NCI-H446 (cell line): ENCODE data around the gene PNCK.
"Not testable (repeated sequence)": the region's sequence is repeated elsewhere in the genome, so short reads cannot be mapped to it uniquely, and the experiment has no call there.

ENCODE experiments used
- DNase-seq, 2 experiments: peaks; one replicate each; lab custom pipeline; 2025; lab: John Stamatoyannopoulos, UW

Gene PNCK

DNA sequence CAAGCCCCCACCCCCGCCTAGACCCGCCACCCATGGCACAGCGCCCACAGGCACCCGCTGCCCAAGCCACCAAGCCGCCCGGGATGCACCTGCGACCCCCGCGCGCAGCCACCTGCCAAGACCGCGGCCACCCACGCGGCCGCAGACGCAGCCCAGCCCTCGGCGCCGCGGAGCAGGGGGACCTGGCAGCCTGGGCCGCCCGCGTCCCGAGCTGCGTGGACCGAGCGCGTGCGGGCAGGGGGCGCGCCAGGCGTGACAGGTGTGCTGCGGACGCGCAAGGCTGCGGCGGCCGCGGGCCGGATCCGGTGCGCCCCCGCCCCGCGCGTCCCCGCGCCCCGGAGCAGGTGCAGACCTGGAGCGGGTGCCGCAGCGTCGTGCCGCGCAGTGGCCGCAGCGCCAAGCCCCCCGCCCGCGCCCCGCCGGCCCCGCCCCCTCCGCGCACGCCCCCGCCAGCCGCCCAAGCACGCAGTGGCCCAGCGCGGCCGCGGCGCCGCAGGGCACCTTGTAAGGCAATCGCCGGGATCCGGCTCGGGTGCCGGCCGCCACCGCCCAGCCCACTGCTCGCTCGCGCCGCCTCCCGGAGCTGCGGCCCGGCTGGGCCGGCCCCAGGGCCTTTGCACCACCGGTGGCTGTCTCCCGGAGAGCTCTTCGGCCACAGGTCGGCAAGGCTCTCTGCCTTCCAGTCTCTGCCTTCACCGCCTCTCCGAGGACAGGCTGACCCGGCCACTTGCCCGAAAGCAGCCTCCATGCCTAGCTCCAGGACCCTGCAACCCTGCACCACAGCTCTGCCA, at the start of gene PNCK:
TSS of gene PNCK (minus strand) at position 386 of the 791 bp plus-strand sequence. CDS start 737 bp downstream, outside the sequence.
- DNase-seq = no peak

GRCh38 chrX:153722704-153723350, 49.2 kb upstream of the PNCK start:
- DNase-seq = no peak

DNA sequence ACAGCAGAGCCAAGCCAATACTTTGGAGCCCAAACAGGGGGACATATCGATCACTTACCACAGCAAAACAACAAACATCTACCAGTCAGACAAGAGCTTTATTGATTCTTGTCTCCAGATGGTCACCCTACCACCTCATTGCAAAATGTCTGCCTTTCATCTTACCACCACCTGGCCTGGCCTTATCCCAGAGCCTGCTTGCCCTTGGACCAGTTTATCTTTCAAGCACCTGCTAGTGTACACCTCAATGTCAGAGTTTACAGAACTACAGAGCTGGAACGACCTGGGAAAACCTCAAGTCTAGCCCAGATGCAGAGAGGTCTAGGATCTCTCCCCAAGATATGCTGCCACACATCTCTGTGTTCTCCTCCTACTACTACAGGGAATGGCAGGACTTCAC, 46.1 kb upstream of the PNCK start:
- no peak for DNase-seq

GRCh38 chrX:153719238-153719637, 45.6 kb upstream of the PNCK start:
- no peak for DNase-seq

DNA sequence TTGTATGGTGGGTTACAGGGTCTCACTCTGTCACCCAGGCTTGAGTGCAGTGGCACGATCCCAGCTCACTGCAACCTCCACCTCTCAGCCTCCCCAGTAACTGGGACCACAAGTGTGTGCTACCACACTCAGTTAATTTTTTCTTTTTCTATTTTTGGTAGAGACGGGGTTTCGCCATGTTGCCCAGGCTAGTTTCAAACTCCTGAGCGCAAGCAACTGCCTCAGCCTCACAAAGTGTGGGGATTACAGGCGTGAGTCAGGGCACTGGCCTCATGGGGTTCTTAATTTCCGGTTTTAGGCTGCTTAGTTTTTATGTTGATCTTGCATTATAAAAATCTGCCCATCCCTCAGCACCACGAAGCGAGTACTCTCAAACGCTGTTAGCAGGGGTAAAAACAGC, 43.8 kb upstream of the PNCK start:
- no peak for DNase-seq

- no peak for DNase-seq
These were observed 40.6 kb upstream of the PNCK start for GRCh38 chrX:153714256-153714655.

DNA sequence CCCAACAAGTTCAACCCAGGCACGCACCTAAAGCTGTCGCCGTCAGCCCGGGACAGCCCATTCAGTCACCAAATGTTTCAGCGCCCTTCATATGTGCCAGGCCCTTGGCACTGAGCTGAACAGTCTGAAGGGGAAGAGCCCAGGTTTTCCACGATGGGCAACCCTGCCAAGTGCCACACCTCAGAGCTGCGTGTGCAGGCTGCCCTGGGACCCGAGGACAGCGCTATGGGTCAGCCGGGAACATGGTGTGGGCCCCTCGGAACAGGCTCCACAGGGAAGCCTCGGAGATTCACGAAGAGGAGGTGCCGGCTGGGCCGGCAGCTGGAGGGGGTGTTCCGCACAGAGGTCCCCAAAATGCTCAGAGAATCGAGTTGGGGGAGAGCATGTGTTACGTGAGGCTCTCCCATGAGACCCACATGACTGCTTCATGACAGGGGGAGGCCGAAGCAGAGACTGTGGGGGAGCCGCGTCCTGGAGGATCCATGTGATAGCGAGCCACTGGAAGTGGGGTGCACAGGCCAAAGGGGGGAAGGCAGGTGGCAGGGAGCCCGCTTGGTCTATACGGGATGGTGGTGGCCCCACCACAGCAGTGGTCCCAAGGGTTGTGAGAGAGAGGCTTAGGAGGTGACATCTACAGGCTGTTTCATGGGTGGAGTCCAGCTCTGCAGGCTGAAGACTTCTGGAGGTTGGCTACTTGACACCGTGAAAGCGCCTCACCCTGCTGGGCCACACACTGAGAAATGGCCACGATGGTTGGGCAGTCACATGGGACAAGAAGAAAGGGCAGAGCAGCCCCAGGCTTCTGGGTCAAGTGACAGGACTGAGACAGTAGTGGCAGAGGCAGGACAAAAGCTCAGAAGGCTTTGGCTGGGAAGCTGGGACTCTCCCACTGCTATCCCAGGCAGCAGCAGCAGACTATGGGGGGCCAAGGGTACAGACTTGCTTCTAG, 36.4 kb upstream of the PNCK start:
- no peak for DNase-seq

DNA sequence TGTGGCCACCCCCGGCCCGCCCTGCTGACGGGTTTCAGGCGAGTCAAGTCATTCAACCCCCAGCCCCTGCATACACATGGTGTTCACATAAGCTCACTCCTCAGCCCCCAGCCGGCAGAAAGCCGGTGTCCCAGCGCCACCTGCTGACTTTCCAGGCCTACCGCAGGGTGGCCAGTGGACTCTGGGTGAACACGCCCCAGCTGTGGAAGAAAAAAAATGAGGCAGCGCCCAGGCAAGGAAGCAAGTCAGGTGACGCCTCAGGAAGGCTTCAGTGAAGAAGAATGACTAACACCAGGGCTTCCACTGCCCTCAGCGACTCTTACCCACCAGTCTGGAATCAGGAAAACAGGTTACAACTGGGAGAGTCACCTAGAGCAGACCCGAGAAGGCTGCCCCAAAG, 34.8 kb upstream of the PNCK start:
- DNase-seq = peak; percentile 15 to 31

DNA sequence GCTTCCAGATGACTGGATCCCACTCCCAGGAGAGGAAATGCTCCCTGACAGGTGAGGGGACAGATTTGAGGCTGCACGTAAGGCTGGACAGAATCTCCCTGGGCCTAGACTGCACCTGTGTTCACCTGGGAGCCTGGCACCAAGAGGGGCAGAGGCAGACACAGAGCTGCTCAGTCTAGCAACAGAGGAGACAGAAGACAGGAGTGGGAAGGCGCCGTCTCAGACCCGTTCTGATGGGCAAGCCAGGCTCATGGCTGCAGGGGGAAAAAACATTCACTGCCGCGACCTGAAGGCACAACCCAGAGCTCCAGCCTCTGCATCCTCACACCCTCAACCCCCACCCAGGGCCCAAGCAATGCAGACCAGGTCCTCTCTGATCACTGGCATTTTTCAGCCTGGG, 33.8 kb upstream of the PNCK start:
- no peak for DNase-seq

DNA sequence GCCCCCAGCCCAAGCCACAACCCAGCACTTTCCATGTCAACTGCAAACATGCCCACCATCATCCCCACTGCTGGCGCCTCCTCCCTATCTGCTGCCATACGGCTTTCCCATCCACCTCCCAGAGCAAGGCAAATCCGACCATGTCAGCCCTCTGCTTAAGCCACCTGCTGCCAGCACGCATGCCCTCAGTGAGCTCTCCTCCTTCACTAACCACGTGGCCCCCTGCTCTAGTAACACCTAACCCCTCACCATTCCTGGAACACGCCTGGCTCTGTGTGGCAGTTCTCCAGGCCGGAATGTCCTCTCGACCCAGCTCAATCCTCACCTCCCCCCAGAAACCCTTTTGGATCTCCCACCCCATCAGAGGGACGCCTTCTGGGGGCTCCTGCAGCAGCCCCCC, 33.2 kb upstream of the PNCK start:
- no peak for DNase-seq

DNA sequence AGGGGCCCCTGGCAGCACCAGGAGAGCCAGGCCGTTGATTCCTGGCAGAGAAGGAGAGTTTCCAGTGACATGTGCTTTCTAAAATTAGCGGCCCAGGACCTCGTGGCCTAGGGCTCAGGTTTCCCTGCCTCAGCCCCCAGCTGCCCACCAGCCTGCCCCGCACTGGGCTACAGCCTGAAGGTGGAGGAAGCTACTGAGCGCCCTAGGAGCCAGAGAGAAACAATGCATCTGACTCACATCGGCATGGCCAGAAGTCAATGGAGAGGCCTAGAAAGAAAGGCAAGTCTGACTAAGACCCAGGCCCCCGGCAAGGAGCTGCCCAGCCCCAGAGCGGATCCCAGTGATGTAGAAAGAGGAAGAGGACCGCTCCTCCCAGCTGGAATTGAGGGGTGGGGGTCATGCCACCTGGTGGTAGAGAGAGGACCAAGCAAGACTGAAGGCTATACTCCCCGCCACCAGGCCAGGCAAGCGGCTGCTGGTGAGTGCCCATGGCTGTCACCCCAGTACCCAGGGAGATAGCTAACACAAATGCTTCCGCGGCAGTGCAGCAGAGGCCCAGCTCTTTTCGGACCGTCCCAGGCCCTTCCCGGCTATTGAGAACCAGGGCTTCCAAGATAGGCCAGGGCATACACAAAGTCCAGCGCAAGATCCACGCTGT, 31.9 kb upstream of the PNCK start:
- not testable (repeated sequence) for DNase-seq

DNA sequence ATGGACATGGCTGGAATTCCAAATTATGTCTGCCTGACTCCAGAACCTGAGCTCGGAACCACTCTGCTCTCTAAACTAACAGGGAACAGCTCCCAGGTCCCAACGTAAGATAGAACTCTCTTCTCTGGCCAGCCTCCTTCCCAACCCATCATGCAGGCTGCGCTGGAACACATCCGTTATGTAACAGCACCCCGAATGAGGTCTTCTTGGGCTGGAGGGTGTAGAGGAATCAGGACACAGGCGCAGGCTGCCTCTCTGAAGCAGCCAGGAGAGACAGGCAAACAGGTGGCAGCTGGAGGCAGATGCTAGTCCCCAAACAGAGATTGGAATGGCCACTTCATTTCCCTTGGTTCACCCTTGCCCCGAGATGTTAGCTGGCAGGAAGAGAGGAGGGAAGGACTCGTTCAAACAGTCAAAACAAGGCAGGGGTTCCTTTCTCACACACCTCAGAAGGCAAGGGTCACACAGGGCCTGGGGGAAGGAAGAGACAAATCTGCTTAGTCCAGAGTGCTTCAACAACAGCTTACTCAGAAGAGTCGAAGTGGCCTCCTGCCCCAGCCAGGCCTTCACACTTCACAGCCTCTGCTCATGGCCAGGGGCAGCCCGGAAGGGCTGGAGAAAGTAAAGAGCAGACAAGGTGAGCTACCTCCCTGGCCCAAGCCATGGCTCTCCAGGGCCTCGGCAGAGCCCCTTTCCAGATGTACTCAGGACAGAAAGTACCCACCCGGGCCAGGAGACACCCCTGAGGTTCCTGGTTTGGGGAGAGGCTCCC, 31.2 kb upstream of the PNCK start:
- DNase-seq = not testable (repeated sequence)

DNA sequence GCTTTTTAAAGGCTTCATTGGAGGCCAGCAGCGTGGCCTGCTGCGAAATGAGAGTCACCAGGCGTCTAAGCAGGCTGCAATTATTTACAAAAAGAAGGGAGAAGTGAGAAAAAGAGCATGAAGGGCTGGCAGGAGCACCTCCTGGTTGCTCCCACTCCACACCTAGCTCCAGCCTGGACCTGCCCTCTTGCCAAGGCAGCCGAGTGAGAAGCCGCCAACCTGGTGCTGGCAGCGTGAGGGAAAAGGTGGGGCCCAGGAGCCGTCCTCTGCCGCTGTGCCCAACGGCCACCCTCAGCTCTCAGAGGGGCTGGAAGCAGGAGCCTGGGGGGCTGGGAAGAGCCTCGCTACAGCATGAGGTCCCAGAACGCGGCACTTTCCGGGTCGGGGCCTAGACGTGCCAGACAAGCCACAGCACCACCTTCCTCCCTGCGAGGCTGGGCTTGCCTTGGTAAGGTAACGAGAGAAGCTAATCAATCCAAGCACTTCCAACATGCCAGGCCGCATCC, 30.5 kb upstream of the PNCK start:
- no peak for DNase-seq

DNA sequence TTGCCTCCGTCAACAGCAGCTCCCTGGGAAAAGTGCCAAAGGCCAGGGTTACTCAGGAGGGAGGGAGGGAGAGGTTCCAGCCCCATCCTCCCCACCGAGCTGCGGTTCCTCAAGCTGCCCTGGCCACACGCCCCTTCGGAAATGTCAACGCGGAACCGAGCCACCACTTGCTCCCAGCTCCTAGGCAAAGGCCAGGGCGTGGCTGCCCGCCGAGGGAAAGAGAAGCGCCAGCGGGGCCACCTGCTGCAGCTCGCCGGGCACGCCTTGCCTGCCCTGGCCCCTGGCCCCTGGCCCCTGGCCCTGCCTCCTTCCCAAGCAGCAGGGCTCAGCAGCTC, 29.4 kb upstream of the PNCK start:
- DNase-seq = no peak

DNA sequence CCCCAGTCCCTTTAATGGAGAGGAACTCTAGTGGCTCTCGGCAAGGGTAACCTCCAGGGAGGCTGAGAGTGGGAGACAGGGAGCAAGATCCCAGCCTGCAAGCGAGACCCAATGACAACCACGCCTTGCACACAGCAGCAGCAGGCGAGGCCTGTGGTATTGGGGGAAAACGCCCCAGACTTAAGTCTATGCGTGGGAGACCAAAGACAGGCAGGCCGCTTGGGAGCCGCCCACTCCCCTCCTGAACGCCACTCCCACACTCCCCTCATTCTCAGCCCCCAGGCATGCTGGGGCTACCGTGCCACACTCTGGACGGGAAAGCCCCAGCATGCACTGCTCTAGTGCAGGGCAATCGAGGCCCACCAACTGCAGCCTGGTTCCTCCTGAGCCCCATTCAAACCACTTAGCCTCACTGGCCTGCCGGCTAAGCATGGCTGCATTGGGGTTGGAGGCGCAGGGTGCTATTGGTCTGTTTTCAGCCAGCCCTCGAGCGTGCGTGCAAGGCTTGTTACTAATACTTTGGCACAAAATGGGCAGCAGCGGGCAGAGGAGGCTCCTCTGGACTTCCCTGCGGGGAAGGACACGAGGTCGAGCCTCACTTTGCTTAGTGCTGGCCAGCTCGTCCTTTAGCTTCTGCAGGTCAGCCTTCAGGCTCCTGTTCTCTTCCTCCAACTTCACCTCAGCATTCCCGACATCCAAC, 28.9 kb upstream of the PNCK start:
- no peak for DNase-seq

GRCh38 chrX:153701706-153702105, 28.1 kb upstream of the PNCK start:
- no peak for DNase-seq

- no peak for DNase-seq
These were observed 27.4 kb upstream of the PNCK start for GRCh38 chrX:153700967-153701366.

DNA sequence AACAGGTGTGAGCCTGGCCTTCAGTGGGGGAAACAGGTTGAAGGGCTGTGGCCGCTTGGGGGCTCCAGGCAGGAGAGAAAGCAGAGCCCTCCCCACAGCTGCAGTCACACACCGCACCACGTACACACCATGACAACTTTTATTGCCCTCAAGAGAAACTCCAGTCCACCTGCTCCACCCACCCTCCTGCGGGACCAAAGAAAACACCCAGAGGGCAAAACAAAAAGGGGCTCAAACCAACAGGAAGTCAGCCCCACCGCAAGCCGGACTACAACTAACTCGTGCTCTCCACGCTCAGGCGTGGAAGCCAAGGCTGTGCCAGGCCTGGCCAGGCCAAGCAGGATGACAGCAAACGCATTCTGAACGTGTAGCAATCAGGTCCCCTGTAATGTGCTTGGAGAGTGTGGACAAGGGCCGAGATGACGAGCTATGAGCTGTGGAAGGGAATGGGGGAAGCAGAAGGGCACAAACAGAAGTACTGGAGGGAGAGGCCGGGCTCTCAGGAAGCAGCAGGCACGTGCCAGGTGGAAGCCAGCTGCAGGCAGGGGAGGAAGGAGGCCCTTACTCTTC, 26.8 kb upstream of the PNCK start:
- DNase-seq = no peak

GRCh38 chrX:153699784-153700371, 26.3 kb upstream of the PNCK start:
- not testable (repeated sequence) for DNase-seq
